Panc1 (cell line): ENCODE results near the gene EDN2. TPM values are rescaled to one million over a fixed set of nuclear protein-coding genes. Genes with fewer than 3 reads are reported as not detected.

ENCODE experiments used
- ATAC-seq: fragments of 200-7000 bp; cut with Tn5 transposase; 2 replicates; pipeline ENCODE4 v1.9.1; 2020; ENCODE audit warnings: mild to moderate bottlenecking, moderate library complexity
- BruUV-seq: library from RNA; stranded (reverse); fragments of 400-500 nt; replicated peaks from 2 replicates; lab custom pipeline; 2021; lab: Mats Ljungman, UMichigan
- CTCF ChIA-PET: fragments of 300-600 bp; sonication (Branson Sonifier 250); formaldehyde crosslinking; loops from one replicate; lab custom pipeline; 2022; ENCODE audit warnings: antibody characterized with exemption; lab: Charles Lee
- POLR2A ChIA-PET: fragments of 300-600 bp; sonication (Branson Sonifier 250); formaldehyde crosslinking; loops from one replicate; lab custom pipeline; 2022; ENCODE audit warnings: antibody characterized with exemption; lab: Charles Lee
- DNase-seq: peaks from one replicate; pipeline ENCODE4 v3.0.0-alpha.2; 2010; ENCODE audit warnings: low read depth, low spot score
- H3K27ac ChIP-seq: 2 replicates; pipeline ENCODE4 v1.5.1; 2011; ENCODE audit warnings: mild to moderate bottlenecking, low read length, inconsistent platforms
- H3K27me3 ChIP-seq: fragments of 200-500 bp; sonication (Bioruptor generic); 2 replicates; pipeline ENCODE4 v1.6.0; 2014; ENCODE audit warnings: low read length, inconsistent platforms; ENCODE audit not compliant: control insufficient read depth, insufficient read depth
- H3K36me3 ChIP-seq: fragments of 200-500 bp; sonication (Bioruptor generic); 2 replicates; pipeline ENCODE4 v1.5.1; 2014; ENCODE audit warnings: inconsistent platforms, mild to moderate bottlenecking, low read length, moderate library complexity; ENCODE audit not compliant: control insufficient read depth, insufficient read depth
- H3K4me1 ChIP-seq: 2 replicates; pipeline ENCODE4 v1.5.1; 2011; ENCODE audit warnings: inconsistent platforms, mild to moderate bottlenecking, low read length, moderate library complexity; ENCODE audit not compliant: control insufficient read depth, insufficient read depth
- H3K4me3 ChIP-seq, 2 experiments: 2 replicates each; pipeline ENCODE4 v1.5.1; 2011 to 2012; ENCODE audit warnings: low read depth in 2 of 2, low read length in 2 of 2, mild to moderate bottlenecking in 2 of 2, inconsistent platforms in 1 of 2, moderate library complexity in 1 of 2
- H3K9me3 ChIP-seq: fragments of 200-500 bp; sonication (Bioruptor generic); 2 replicates; pipeline ENCODE4 v1.5.1; 2014; ENCODE audit warnings: low read depth, mild to moderate bottlenecking, inconsistent platforms, low read length, moderate library complexity; ENCODE audit not compliant: control insufficient read depth, insufficient read depth
- POLR2AphosphoS5 ChIP-seq: IDR thresholded peaks from 2 replicates; pipeline ENCODE4 v1.6.1; 2012; ENCODE audit warnings: mild to moderate bottlenecking, low read depth, low read length, moderate library complexity
- SIN3A ChIP-seq: IDR thresholded peaks from 2 replicates; pipeline ENCODE4 v1.6.1; 2012; ENCODE audit warnings: low read depth, mild to moderate bottlenecking, low read length, moderate library complexity, borderline replicate concordance; ENCODE audit not compliant: insufficient read depth
- TCF7L2 ChIP-seq: IDR thresholded peaks from 2 replicates; pipeline ENCODE4 v1.6.1; 2011; ENCODE audit warnings: mild to moderate bottlenecking, low read depth, low read length, inconsistent platforms
- in situ Hi-C: cut with HindIII; loops from 2 replicates; pipeline ENCODE4 v1.10.0; 2016; ENCODE audit warnings: low sequenced_read_pairs, low pct_unique_long_range_greater_than_20kb
- intact Hi-C: fragments of 100-400 bp; cut with micrococcal nuclease; formaldehyde crosslinking; loops from one replicate; pipeline ENCODE4 v1.10.0; 2022; ENCODE audit not compliant: unreplicated experiment
- total RNA-seq: library from RNA; stranded (reverse); gene quantifications from one replicate; pipeline ENCODE4 v1.2.1, GENCODE V29; 2021; ENCODE audit not compliant: unreplicated experiment
- TF ChIP-seq, protein P1 (sequence below): fragments of 450-650 bp; IDR thresholded peaks from 2 replicates; pipeline ENCODE4 v1.5.1; 2017; ENCODE audit warnings: mild to moderate bottlenecking
- TF ChIP-seq, protein P2 (sequence below), 2 experiments: IDR thresholded peaks; 2 replicates each; pipeline ENCODE4 v1.6.1; 2011 to 2012; ENCODE audit warnings: low read depth in 2 of 2, control low read depth in 1 of 2, low read length in 1 of 2, mild to moderate bottlenecking in 1 of 2, moderate library complexity in 1 of 2; ENCODE audit not compliant: insufficient read depth in 1 of 2

EDN2 gene
- total RNA-seq, 1 experiment from 2014 or later = not detected

DNA sequence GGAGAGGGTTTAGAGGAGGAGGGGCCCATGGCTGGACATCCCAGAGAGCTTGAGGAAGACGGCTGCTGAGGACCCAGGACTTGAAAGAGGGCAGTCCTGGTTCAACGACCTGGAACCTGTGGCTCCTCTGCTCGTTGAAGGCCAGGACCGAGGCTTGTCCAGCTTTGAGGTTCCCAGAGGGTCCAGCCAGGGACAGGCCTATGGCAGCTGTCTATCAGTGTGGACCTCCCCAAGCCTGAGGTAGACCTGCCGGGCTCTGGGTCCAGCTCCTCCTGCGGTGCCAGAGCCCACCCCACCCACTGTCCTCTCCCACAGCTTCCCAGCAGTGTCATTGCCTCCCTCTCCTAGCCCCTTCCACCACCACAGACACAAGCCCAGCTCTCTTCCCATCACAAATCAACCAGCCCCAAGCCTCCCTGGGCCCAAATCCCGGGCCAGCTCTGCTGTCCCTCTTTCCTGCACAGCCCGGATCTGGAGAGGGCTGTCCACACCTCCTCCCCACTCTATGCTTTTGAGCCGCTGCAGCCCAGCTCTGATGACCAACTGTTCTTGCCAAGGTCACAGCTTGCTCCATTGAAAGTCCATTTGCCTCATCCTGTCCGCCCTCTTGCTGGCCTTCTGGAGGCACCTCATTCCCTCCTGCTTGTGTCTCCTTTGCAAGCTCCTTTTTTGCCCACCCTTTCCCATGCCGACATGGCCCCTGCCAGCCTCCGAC lies 48.7 kb upstream of the EDN2 start:
- POLR2A ChIA-PET = no interaction called here
- H3K27ac ChIP-seq = no peak overlapping the region
- TF ChIP-seq, protein P1, sequence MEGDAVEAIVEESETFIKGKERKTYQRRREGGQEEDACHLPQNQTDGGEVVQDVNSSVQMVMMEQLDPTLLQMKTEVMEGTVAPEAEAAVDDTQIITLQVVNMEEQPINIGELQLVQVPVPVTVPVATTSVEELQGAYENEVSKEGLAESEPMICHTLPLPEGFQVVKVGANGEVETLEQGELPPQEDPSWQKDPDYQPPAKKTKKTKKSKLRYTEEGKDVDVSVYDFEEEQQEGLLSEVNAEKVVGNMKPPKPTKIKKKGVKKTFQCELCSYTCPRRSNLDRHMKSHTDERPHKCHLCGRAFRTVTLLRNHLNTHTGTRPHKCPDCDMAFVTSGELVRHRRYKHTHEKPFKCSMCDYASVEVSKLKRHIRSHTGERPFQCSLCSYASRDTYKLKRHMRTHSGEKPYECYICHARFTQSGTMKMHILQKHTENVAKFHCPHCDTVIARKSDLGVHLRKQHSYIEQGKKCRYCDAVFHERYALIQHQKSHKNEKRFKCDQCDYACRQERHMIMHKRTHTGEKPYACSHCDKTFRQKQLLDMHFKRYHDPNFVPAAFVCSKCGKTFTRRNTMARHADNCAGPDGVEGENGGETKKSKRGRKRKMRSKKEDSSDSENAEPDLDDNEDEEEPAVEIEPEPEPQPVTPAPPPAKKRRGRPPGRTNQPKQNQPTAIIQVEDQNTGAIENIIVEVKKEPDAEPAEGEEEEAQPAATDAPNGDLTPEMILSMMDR = no peak
- TF ChIP-seq POLR2AphosphoS5 = no peak
- TF ChIP-seq, protein P2, sequence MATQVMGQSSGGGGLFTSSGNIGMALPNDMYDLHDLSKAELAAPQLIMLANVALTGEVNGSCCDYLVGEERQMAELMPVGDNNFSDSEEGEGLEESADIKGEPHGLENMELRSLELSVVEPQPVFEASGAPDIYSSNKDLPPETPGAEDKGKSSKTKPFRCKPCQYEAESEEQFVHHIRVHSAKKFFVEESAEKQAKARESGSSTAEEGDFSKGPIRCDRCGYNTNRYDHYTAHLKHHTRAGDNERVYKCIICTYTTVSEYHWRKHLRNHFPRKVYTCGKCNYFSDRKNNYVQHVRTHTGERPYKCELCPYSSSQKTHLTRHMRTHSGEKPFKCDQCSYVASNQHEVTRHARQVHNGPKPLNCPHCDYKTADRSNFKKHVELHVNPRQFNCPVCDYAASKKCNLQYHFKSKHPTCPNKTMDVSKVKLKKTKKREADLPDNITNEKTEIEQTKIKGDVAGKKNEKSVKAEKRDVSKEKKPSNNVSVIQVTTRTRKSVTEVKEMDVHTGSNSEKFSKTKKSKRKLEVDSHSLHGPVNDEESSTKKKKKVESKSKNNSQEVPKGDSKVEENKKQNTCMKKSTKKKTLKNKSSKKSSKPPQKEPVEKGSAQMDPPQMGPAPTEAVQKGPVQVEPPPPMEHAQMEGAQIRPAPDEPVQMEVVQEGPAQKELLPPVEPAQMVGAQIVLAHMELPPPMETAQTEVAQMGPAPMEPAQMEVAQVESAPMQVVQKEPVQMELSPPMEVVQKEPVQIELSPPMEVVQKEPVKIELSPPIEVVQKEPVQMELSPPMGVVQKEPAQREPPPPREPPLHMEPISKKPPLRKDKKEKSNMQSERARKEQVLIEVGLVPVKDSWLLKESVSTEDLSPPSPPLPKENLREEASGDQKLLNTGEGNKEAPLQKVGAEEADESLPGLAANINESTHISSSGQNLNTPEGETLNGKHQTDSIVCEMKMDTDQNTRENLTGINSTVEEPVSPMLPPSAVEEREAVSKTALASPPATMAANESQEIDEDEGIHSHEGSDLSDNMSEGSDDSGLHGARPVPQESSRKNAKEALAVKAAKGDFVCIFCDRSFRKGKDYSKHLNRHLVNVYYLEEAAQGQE (IDR thresholded peaks at IDR 0.05; ENCODE audit: insufficient read depth in 1 of 2, low read depth in 2 of 2, low read length in 1 of 2) = no peak
- TF ChIP-seq TCF7L2 = no peak
- no peak for TF ChIP-seq SIN3A
- ATAC-seq (no peak), DNase-seq (no peak)
- no peaks in the 10 kb centered on the region; the same call in 1 of the 2 replicates for H3K27me3 ChIP-seq
- in situ Hi-C loops = no loop called here
- no TSS peak for BruUV-seq
- H3K4me1 ChIP-seq = no peaks in the 10 kb centered on the region
- CTCF ChIA-PET = no interaction called here
- no peaks in the 10 kb centered on the region for H3K36me3 ChIP-seq
- intact Hi-C loops = no loop called here
- no peak overlapping the region for H3K4me3 ChIP-seq
- H3K9me3 ChIP-seq = no peaks in the 10 kb centered on the region

DNA sequence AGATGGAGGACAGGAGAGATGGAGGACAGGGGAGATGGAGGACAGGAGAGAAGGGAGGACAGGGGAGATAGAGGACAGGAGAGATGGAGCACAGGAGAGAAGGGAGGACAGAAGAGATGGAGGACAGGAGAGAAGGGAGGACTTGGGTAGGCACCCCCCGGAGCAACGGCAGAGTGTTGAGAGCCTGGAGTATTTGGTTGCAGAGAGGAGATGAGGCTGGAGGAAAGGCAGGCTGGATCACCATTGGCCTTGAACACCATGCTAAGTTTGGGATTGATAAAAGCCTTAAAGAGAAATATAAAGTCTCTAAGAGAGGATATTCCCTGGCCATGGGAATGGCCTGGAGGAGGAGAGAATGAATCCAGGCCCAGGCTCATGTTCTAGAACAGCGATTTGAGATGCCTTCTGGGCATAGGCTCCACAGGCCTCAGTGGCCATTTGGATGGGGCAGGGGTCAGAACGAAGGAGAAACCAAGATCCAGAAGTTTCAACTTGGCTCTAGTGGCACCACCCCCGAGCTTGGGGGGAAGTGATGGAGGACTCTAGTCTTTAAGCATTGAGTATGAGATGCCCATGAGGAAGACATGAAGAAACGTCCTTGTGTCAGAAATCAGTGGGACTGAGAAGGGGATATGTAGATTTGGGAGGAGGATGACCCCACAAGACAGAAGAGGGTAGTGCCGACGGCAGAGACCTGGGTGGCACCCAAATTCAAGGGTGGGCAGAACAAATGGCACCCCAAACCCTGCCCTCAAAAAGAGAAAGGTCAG lies 47.9 kb upstream of the EDN2 start:
- intact Hi-C loops (no loop called here), in situ Hi-C loops (no loop called here)
- Histone ChIP-seq H3K4me3 (no peak overlapping the region), H3K27me3 (no peaks in the 10 kb centered on the region; the same call in 1 of the 2 replicates), H3K9me3 (no peaks in the 10 kb centered on the region), H3K36me3 (no peaks in the 10 kb centered on the region), H3K4me1 (no peaks in the 10 kb centered on the region), H3K27ac (no peak overlapping the region)
- ChIA-PET POLR2A (no interaction called here), CTCF (no interaction called here)
- TF ChIP-seq POLR2AphosphoS5 (no peak), SIN3A (no peak), TCF7L2 (no peak)
- TF ChIP-seq, protein P2 (IDR thresholded peaks at IDR 0.05; ENCODE audit: insufficient read depth in 1 of 2, low read depth in 2 of 2, low read length in 1 of 2) = no peak
- TF ChIP-seq, protein P1 = no peak
- ATAC-seq (no peak), DNase-seq (no peak)
- BruUV-seq = no TSS peak
